NCI-H345 (cell line): ENCODE measurements around the gene NLRP4.

Experiments
- DNase-seq: peaks from one replicate; lab custom pipeline; 2025; lab: John Stamatoyannopoulos, UW

The NLRP4 gene, protein sequence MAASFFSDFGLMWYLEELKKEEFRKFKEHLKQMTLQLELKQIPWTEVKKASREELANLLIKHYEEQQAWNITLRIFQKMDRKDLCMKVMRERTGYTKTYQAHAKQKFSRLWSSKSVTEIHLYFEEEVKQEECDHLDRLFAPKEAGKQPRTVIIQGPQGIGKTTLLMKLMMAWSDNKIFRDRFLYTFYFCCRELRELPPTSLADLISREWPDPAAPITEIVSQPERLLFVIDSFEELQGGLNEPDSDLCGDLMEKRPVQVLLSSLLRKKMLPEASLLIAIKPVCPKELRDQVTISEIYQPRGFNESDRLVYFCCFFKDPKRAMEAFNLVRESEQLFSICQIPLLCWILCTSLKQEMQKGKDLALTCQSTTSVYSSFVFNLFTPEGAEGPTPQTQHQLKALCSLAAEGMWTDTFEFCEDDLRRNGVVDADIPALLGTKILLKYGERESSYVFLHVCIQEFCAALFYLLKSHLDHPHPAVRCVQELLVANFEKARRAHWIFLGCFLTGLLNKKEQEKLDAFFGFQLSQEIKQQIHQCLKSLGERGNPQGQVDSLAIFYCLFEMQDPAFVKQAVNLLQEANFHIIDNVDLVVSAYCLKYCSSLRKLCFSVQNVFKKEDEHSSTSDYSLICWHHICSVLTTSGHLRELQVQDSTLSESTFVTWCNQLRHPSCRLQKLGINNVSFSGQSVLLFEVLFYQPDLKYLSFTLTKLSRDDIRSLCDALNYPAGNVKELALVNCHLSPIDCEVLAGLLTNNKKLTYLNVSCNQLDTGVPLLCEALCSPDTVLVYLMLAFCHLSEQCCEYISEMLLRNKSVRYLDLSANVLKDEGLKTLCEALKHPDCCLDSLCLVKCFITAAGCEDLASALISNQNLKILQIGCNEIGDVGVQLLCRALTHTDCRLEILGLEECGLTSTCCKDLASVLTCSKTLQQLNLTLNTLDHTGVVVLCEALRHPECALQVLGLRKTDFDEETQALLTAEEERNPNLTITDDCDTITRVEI

DNA sequence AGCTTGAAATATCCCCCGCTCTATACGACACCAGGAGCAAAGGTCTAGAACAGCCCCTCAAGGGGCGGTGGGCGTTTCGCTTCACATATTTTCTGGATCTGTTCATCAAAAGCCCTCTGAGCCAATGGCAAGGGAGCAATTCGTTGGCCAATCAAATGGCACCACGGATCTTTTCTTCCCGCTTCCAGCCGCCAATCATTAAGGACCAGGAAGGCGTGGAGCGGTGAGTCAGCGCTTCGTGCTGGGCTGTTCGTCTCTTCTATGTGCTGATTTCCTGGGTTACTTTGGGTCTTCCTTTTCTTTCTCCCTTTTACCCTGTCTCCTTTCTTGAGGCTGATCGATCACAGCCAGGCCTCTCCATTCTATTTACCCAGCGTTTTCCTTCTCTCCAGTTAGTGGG lies at the start of gene NLRP4:
Gene NLRP4 (plus strand): TSS at position 201 of the 400 bp plus-strand sequence. CDS start 15,541 bp downstream, outside the sequence.
- no peak for DNase-seq

DNA sequence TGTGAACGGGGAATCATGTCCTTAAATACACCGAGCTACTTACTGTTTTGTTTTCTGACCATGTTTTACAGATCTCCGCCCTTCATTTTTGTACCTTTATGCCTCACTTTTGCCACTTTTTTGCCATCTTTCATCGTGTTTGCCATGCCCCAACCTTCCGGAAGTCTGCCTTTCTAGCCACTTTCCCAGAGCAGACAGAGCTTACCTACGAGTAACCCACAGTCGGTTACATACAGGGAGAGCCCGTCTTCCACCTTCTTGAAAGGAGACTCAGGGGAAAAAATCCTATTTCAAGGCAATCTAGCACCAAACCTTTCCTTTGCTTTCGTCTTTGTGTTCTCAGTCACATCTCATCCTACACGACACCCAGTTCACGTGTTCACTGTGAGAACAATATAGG lies 41.3 kb upstream of the NLRP4 start:
- DNase-seq = no peak

DNA sequence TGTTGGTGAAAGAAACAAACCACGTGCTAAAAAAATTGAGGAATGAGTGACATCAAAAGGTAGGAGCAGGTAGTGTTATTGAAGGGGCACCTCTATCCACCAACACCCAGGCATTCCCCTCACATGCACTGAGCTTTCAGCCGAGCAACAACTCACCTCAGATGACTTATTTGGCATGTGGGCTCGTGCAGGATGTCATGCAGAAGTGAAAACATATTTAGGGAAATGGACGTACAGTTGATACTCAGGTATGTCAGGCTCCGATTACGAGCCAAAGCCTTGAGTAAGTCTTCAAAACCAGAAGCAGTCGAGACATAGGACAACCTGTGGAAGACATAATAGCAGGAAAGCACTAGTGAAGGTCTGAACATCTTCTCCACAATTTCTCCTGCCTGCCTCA lies 34.9 kb upstream of the NLRP4 start:
- DNase-seq = no peak

DNA sequence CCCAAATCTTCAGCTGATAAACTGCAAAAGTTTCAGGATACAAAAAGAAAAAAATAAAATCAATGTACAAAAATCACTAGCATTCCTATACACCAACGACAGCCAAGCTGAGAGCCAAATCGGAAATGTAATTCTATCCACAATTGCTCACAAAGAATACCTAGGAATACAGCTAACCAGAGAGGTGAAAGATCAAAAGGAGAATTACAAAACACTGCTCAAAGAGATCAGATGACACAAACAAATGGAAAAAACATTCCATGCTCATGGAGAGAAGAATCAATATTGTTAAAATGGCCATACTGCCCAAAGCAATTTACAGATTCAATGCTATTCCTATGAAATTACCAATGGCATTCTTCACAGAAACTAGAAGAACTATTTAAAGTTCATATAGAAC lies 34.1 kb upstream of the NLRP4 start:
- DNase-seq = no peak

DNA sequence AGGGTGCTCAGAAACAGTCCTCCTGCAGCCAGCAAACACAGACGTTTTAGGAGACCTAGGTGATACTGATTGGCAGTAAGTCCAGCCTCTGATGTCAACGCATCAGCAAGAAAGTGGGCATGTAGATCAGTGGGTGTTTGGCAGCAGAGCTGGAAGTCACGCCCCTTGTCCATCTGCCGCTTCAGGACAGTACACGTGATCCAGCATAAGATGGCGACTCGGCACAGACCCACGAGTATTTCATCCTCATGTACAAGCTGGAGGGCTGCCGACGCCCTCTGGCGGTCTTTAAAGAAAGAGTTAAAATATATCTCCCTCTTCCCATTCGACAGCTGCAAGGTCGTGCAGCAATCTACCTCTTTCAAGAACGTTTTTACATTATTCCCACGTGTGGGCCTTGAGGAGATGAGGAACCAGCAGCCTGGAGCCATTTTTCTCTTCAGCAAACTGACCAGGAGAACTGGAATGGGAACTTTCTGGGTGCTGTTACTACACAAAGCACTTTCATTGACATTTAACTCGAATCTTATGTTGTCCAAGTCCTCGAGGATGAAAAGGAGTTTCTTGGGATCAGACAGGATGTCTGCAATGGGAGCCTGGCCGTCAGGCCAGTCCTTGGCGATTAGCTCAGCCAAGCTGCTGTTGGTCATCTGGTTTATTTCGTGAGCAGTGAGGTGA lies 26.8 kb upstream of the NLRP4 start:
- peak; percentile 56 for DNase-seq

DNA sequence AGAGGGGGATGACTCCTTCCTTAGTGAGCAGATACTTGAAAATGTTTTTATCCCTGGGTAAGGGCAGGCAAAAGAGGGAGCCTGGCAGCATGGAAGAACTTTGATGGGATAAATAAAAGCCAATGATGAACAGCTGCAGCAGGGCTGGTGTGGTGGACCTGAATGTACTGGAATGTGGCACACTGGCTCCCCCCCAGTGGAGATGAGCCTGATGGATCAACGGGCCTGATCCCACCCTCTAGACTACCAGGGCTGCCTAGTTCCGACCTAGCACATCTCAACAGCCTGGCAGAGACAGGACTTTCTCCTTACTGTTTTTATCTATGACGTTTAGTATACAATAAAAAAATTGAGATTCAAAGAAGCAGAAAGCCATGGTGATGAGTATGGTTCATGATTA lies 25.0 kb upstream of the NLRP4 start:
- no peak for DNase-seq

DNA sequence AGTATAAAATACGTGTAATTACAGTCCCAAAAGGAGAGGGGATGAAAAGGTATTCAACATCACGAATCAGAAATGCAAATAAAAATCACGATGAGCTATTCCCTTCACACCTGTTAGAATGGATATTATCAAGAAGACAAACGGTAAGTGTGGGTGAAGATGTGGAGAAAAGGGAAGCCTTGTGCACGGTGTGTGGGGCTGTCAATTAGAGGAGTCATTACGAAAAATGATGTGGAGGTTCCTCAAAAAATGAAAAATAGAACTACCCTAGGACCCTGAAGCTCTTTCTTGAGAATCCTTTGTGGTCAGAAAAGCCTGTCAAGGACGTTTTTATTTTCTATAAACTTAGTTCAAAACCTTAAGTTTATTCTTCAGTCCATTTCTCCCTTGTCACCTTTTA lies 23.9 kb upstream of the NLRP4 start:
- no peak for DNase-seq

DNA sequence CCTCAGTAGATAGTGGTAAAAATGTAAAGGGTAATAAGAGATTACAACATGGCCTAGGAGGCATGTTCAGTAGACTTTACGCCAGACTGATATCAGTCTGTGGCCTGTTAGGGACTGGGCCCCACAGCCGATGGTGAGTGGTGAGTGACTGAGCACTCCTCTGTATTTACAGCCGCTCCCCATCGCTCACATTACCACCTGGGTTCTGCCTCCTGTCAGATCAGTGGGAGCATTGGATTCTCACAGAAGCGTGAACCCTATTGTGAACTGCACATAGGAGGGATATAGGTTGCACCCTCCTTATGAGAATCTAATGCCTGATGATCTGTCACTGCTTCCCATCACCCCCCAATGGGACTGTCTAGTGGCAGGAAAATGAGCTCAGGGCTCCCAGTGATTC lies 22.4 kb upstream of the NLRP4 start:
- DNase-seq = no peak

DNA sequence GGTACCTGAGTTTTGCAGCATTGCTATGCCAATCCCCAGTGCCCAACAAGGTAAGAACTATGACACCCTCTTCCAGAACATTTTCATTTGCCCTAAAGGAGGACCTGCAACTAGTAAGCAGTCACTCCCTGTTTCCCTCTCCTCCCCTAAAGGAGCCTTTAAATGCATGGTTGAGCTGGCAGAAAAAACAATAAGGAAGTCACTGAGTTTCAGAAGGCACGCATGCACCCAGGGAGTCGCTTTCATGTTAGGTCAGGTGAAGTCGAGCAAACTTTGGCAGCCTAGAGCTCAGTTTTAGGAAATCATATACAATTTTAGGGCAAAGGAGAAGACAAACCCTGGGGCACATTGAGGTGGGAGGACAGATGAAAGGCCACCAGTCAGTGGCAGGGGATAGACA lies 16.3 kb upstream of the NLRP4 start:
- no peak for DNase-seq

DNA sequence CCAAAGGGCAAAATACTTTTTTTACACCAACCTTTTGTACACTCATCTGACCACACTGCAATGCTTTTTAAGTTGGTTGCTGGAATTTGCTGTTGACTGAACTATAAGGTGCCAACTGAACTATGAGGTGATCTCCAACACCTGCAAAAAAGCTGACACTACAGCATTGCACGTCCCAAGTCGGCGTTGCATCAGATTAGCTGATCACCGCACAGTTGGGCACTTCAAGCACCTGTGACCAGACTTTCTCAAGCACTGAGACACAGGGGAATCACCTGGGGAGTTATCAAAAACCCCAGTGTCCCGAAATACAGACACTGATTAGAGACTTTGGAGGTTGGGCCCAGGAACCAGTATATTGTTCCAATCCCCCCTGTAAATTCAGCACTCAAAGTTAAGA lies 5.7 kb upstream of the NLRP4 start:
- no peak for DNase-seq

DNA sequence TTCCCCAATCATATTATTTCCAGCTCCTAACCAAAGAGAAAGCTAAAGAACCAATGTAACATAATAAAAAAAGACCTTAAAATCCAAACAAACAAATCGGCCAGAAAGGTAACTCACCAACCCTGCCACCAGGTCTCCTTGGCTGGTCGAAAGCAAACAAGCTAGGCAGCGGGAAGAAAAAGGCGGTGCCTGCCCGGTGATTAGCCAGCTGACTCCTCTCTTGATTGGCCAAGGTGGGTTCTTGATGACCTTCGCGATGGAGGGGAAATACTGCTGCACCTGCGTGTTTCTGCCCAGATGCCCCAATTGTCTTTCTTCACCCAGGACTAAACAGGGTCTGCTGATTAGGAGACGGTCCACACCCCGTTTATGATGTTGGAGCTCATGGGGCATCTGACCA lies 4.5 kb upstream of the NLRP4 start, which contains the start of gene NLRP11:
Gene NLRP11 (minus strand): TSS at position 154 of the 400 bp plus-strand sequence. CDS start 13,825 bp downstream, outside the sequence.
- no peak for DNase-seq

DNA sequence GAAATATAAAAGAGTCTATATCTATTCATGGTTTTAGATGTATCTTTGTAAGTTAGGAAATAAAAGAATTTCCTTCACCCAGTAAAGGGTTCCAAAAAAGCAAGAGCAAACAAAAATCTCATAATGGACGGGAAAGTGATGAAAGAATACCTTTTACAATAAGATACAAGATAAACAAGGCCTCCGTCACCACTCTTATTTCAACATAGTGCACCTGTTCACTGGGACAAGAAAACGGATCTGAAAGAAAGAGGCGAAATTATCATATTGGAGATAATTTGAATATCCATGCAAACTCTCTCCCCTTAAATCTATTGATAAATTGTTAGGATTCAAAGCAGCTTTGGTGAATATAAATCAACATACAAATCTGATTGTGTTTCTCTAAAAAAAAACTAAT lies 3.7 kb upstream of the NLRP4 start:
- DNase-seq = no peak

DNA sequence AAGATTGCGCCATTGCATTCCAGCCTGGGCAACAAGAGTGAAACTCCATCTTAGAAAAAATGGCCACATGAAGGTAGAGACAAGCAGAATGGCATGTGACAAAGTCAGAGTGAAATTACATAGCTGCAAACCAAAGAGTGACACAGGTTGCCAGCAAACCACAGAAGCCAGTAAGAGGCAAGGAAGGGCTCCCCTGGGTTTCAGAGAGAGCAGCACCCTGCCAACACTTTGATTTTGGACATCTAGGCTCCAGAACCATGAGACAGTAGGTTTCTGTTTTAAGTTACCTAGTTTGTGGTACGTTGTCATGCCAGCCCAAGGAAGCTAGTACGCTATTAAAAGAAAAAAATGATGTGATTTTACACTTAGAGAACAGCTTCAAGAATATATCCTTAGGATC lies 1.9 kb downstream of the NLRP4 start:
- no peak for DNase-seq

DNA sequence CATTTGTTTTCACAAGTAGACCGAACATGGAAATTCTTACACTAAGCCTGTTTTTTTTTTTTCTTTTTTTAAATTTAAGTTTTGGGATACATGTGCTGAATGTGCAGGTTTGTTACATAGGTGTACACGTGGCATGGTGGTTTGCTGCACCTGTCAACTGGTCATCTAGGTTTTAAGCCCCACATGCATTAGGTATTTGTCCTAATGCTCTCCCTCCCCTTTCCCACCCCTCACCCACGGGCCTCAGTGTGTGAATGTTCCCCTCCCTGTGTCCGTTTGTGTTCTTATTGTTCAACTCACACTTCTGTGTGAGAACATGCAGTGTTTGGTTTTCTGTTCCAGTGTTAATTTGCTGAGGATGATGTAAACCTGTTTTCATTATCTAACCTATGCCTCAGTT lies 2.6 kb downstream of the NLRP4 start:
- DNase-seq = no peak

DNA sequence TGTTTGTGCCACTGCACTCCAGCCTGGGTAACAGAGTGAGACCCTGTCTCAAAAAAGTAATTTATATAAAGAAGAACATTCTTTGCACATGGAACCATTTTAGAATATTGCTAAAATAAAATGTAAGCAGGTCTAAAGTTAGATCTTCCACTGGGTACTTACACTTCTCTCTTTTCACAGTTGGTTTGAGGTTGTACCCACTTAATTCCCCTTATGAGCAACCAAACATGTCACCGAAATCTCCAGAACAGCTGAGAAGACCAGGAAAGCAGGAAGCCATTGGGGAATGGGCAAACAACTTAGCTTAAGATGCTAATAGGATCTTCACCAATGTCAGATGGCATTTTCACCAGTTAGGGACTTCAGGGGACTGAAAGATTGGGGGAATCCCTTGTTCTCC lies 18.8 kb downstream of the NLRP4 start:
- no peak for DNase-seq

DNA sequence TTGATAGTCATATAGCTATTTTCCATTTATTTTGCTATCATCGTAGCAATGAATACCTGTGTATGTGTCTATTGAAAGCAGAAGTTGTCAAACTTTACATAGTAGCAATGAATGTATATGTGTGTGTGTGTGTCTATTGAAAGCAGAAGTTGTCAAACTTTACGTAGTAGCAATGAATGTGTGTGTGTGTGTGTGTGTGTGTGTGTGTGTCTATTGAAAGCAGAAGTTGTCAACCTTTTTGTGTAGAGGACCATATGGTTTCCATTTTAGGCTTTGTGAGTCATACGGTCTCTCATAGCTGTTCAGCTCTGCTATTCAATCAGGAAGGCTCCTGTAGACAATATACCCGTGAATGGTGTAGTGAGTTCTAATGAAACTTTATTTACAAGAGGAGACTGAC lies 20.8 kb downstream of the NLRP4 start:
- no peak for DNase-seq

DNA sequence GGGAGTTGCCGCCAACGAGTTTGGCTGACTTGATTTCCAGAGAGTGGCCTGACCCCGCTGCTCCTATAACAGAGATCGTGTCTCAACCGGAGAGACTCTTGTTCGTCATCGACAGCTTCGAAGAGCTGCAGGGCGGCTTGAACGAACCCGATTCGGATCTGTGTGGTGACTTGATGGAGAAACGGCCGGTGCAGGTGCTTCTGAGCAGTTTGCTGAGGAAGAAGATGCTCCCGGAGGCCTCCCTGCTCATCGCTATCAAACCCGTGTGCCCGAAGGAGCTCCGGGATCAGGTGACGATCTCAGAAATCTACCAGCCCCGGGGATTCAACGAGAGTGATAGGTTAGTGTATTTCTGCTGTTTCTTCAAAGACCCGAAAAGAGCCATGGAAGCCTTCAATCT lies 21.6 kb downstream of the NLRP4 start:
- no peak for DNase-seq

DNA sequence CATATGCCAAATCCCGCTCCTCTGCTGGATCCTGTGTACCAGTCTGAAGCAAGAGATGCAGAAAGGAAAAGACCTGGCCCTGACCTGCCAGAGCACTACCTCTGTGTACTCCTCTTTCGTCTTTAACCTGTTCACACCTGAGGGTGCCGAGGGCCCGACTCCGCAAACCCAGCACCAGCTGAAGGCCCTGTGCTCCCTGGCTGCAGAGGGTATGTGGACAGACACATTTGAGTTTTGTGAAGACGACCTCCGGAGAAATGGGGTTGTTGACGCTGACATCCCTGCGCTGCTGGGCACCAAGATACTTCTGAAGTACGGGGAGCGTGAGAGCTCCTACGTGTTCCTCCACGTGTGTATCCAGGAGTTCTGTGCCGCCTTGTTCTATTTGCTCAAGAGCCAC lies 22.1 kb downstream of the NLRP4 start:
- DNase-seq = no peak

DNA sequence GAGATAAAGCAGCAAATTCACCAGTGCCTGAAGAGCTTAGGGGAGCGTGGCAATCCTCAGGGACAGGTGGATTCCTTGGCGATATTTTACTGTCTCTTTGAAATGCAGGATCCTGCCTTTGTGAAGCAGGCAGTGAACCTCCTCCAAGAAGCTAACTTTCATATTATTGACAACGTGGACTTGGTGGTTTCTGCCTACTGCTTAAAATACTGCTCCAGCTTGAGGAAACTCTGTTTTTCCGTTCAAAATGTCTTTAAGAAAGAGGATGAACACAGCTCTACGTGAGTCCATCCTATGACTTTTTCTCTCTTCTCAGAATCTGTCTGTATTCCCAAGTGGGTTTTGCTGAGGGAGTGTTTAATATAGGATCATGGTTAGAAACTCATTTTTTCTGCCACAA lies 22.6 kb downstream of the NLRP4 start:
- no peak for DNase-seq

DNA sequence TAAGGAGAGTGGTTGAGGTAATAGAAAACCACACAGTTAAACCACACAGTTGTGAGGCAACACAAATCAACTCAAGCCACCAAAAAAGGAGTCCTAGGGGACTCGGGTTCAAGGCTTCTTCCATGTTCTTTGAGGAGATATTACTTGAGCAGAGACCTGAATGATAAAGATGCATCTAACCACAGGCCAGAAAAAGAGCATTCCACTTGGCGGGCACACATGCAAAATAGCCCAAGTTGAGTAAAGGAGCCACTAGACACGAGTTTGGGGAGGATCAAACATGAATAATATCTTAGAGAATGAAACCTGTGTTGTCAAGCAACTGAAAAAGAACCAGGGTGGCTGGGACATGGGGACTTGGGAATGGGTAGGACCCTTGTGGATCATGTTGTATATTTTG lies 30.2 kb downstream of the NLRP4 start:
- no peak for DNase-seq

DNA sequence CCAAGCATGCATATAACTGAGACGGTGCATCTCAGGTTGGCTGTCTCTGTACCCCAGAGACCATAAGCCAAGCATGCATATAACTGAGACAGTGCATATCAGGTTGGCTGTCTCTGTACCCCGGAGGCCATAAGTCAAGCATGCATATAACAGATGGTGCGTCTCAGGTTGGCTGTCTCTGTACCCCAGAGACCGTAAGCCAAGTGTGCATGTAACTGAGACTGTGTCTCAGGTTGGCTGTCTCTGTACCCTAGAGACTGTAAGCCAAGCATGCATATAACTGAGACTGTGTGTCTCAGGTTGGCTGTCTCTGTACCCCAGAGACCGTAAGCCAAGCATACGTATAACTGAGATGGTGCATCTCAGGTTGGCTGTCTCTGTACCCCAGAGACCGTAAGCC lies 30.8 kb downstream of the NLRP4 start:
- DNase-seq = no peak

DNA sequence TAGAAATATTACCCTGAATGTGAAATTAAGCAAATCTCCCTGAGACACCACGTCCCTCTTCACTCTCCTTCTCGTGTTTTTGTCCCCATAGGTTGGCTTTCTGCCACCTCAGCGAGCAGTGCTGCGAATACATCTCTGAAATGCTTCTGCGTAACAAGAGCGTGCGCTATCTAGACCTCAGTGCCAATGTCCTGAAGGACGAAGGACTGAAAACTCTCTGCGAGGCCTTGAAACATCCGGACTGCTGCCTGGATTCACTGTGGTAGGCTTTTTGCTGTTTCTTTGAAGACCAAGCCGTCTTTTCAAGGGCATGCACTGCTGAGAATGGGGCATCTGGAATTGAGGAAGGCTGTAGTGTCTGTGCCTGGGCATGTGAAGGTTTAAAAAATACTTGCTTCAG lies 34.4 kb downstream of the NLRP4 start:
- DNase-seq = no peak
